Testis (tissue), 2 donors: Measurements from ENCODE around the gene TSG101.

Experiments
- POLR2A ChIP-seq: fragments of 450-650 bp; IDR thresholded peaks from one replicate; pipeline ENCODE4 v1.6.1; 2017; ENCODE audit warnings: antibody characterized with exemption, mild to moderate bottlenecking, moderate library complexity
- TF ChIP-seq, protein P1 (sequence below), 3 experiments: fragments of 450-650 bp in 2 of 3; fragments of 200-600 bp in 1 of 3; sonication (generic) in 1 of 3; IDR thresholded peaks; one replicate each; pipeline ENCODE4 v1.5.1; 2016 to 2019; ENCODE audit warnings: antibody characterized with exemption in 3 of 3, mild to moderate bottlenecking in 2 of 3, moderate library complexity in 1 of 3

DNA sequence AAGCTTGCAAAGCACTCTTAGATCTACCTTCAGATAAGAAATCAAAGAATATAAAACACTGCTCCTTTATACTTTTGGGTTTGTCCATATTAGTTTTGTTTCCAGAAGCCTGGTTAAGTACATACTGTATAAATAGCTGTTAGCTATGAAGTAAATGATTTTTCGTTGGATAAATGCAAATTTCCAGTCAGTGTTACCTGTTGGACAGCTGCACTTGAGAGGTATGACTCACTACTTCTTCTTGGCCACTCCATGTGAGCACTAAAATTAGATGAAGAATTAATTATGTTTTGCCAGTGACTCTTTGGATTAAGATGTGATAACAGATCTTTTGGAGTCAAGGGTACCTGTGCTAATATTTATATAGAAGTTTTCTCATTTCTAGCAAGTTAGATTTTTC, 9.5 kb upstream of the TSG101 start:
- TF ChIP-seq POLR2A: no peak
- TF ChIP-seq, protein P1, sequence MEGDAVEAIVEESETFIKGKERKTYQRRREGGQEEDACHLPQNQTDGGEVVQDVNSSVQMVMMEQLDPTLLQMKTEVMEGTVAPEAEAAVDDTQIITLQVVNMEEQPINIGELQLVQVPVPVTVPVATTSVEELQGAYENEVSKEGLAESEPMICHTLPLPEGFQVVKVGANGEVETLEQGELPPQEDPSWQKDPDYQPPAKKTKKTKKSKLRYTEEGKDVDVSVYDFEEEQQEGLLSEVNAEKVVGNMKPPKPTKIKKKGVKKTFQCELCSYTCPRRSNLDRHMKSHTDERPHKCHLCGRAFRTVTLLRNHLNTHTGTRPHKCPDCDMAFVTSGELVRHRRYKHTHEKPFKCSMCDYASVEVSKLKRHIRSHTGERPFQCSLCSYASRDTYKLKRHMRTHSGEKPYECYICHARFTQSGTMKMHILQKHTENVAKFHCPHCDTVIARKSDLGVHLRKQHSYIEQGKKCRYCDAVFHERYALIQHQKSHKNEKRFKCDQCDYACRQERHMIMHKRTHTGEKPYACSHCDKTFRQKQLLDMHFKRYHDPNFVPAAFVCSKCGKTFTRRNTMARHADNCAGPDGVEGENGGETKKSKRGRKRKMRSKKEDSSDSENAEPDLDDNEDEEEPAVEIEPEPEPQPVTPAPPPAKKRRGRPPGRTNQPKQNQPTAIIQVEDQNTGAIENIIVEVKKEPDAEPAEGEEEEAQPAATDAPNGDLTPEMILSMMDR (IDR thresholded peaks at IDR 0.05): no peak
